Heart left ventricle (tissue), 16 donors: ENCODE results near the gene NASP. TPM values are rescaled to one million over a fixed set of nuclear protein-coding genes. Genes with fewer than 3 reads are reported as not detected.

Source experiments
- ATAC-seq, 4 donors: fragments of 200-7000 bp; cut with Tn5 transposase; one replicate each; pipeline ENCODE4 v1.9.1; 2020 to 2022; ENCODE audit warnings: moderate library complexity in 4 of 4, mild to moderate bottlenecking in 3 of 4, moderate number of reproducible peaks in 1 of 4
- DNase-seq, 5 donors: peaks; one replicate each; pipeline ENCODE4 v3.0.0-alpha.2; 2020
- H3K27ac ChIP-seq, 12 donors: fragments of 200-600 bp; sonication (generic) in 4 of 12; one replicate each; pipeline versions ENCODE4 v1.5.0 to v1.8.0; 2016 to 2022; ENCODE audit warnings: mild to moderate bottlenecking in 2 of 12
- H3K27me3 ChIP-seq, 9 donors: fragments of 200-600 bp; sonication (generic) in 2 of 9; one replicate each; pipeline versions ENCODE4 v1.5.1 to v1.8.0; 2016 to 2022; ENCODE audit warnings: mild to moderate bottlenecking in 3 of 9
- H3K36me3 ChIP-seq, 9 donors: fragments of 200-600 bp; sonication (generic) in 2 of 9; one replicate each; pipeline versions ENCODE4 v1.5.0 to v1.8.0; 2018 to 2022; ENCODE audit warnings: mild to moderate bottlenecking in 2 of 9
- H3K4me1 ChIP-seq, 12 donors: fragments of 200-600 bp; sonication (generic) in 4 of 12; one replicate each; pipeline versions ENCODE4 v1.5.0 to v1.8.0; 2016 to 2022; ENCODE audit warnings: mild to moderate bottlenecking in 3 of 12
- H3K4me3 ChIP-seq, 12 donors: fragments of 200-600 bp; sonication (generic) in 4 of 12; one replicate each; pipeline versions ENCODE4 v1.5.0 to v1.8.0; 2017 to 2022; ENCODE audit warnings: mild to moderate bottlenecking in 9 of 12, moderate library complexity in 4 of 12
- H3K9me3 ChIP-seq, 12 donors: fragments of 200-600 bp; sonication (generic) in 4 of 12; one replicate each; pipeline versions ENCODE4 v1.5.0 to v1.8.0; 2016 to 2022; ENCODE audit warnings: mild to moderate bottlenecking in 1 of 12
- CTCF ChIP-seq, 12 donors: fragments of 200-600 bp; sonication (generic) in 4 of 12; IDR thresholded peaks; one replicate each; pipeline versions ENCODE4 v1.5.0 to v1.8.0; 2018 to 2022; ENCODE audit warnings: antibody characterized with exemption in 12 of 12, mild to moderate bottlenecking in 5 of 12
- POLR2A ChIP-seq, 2 donors: fragments of 450-650 bp; IDR thresholded peaks; one replicate each; pipeline ENCODE4 v1.6.1; 2017; ENCODE audit warnings: antibody characterized with exemption in 2 of 2, mild to moderate bottlenecking in 2 of 2, moderate library complexity in 2 of 2
- WGBS, 4 donors: extraction: QIAGEN DNeasy Blood & Tissue Kit in 2 of 4; methylation state at CpG; one replicate each; pipeline versions ENCODE4 v1.1.5 to v1.1.7; 2013 to 2018; 5-methylcytosine and 5-hydroxymethylcytosine counted together
- intact Hi-C, 10 donors: fragments of 100-400 bp; cut with DNase I; formaldehyde crosslinking; loops; one replicate each; pipeline versions ENCODE4 v1.11.1 to v1.14.2; 2022
- polyA plus RNA-seq, 2 donors: library from polyadenylated mRNA; stranded (reverse); fragments of 200-250 nt; gene quantifications; one replicate each; pipeline ENCODE4 v1.2.3, GENCODE V29; 2013
- total RNA-seq, 9 donors: library from RNA; depleted of rRNA in 2 of 9; stranded (reverse); fragments of >200 nt in 2 of 9; fragmentation: NEBNext Ultra II Directional in 3 of 9; extraction: Animal tissue kit (Norgen Biotek cat#: 25700) in 3 of 9; gene quantifications; one replicate each; pipeline versions ENCODE4 v1.1.0 to v1.2.4, GENCODE V29; 2016 to 2023
- donor health status: ischemic (EF 13 %, LVEDD 7.1; RV severe dilation, severe dysfunction).
- donor health status: healthy with polysubstance abuse.
- donor health status: DM: no; HTN: yes; CAD: no.
- donor health status: DM: no; HTN: no; CAD: no.
- donor health status: ischemic (EF 25% LVEDD 6.9; RV normal size, moderate dysfunction).
- donor health status: ischemic (EF 25% LVEDD 5.7; RV mildly dilated, moderate dysfunction).
- donor health status: healthy.
- donor health status: DM: yes; HTN: yes; CAD: no.
- donor health status: ischemic (EF 35%, LVEDD 5.7; RV mildly dilated, moderate dysfunction).
- donor health status: nonischemic (EF 11% LVEDD 7.7; RV severe dilation, severe dysfunction).
- donor health status: DM: yes; HTN: yes; CAD: no.
- donor health status: PGD.
- donor health status: ischemic (EF 29% LVEDD 5.4; RV normal size, mild dysfunction).
- donor health status: nonischemic (EF 23%, LVEDD 6.1; RV moderate dilation, normal function).

NASP gene
- total and polyA plus RNA-seq, 11 donors = 24.5 to 86.6 (median 33.9) TPM

DNA sequence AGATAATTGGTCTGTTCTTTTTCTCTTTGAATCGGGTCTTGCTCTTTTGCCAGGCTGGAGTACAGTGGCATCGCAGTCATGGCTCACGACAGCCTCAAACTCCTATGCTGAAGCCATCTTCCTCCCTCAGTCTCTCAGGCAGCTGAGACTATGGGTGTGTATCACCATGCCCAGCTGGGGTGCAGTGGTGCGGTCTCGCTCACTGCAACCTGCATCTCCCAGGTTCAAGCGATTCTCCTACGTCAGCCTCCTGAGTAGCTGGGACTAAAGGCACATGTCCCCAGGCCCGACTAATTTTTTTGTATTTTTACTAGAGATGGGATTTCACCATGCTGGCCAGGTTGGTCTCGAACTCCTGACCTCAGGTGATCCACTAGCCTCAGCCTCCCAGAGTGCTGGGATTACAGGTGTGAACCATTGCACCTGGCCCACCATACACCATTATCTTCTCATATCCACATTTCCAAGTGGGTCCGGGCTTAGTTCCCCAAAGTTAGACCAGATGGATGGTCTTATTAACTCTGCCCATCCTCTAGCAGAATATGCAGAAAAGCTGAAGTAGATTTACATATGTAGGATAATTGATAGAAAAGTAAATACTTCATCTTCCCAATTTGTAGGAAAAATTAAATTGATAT, 26.9 kb downstream of the NASP start:
- TF ChIP-seq CTCF (IDR thresholded peaks at IDR 0.05) = no peak
- TF ChIP-seq POLR2A (IDR thresholded peaks at IDR 0.05) = no peak
- no peak overlapping the region for H3K4me3 ChIP-seq
- 97 to 98% (median 97%) methylated on average over 10 of the region's 10 CpGs for WGBS, 4 donors
- H3K27ac ChIP-seq = no peak overlapping the region
- ATAC-seq (no peak), DNase-seq (no peak)
- no peaks in the 10 kb centered on the region for H3K27me3 ChIP-seq
- no peaks in the 10 kb centered on the region for H3K9me3 ChIP-seq
- H3K4me1 ChIP-seq = peaks cover 0 to 33% (median 0%) of the 10 kb centered on the region in 12 donors
- intact Hi-C loops = no loop called here
- peaks cover 0 to 84% (median 76%) of the 10 kb centered on the region in 9 donors for H3K36me3 ChIP-seq

- Histone ChIP-seq H3K27ac (no peak overlapping the region), H3K27me3 (no peaks in the 10 kb centered on the region), H3K9me3 (no peaks in the 10 kb centered on the region), H3K36me3 (peaks cover 0 to 94% (median 78%) of the 10 kb centered on the region in 9 donors), H3K4me1 (peaks cover 0 to 13% (median 0%) of the 10 kb centered on the region in 12 donors), H3K4me3 (no peak overlapping the region)
- DNase-seq = no peak
- 82 to 88% (median 84%) methylated on average over 8 of the region's 8 CpGs for WGBS, 4 donors
- no peak for TF ChIP-seq CTCF (IDR thresholded peaks at IDR 0.05)
- no peak for TF ChIP-seq POLR2A (IDR thresholded peaks at IDR 0.05)
- intact Hi-C loops = no loop called here
- ATAC-seq = no peak
Observed at GRCh38 chr1:45612941-45613579, 29.2 kb downstream of the NASP start.

DNA sequence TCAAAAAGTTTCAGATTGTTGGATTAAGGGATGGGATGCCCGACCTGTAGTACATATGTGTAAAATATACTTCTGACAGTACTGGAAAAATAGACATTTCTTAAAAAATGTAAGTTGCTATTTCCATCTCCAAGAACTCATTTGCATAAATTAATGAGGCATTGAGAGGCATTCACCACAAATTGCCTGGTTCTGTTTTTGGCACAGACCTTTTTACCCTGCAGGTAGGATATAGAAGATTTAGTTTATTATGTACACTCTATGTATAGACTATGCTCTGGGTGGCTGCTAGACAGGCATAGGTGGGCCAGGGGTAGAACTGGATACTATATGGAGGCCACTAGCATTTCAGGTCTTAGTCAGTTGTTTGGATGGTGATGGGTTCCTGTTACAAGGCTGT, 32.0 kb downstream of the NASP start:
- WGBS, 4 donors = 88 to 96% (median 93%) methylated on average over 1 of the region's 1 CpG
- ATAC-seq (no peak), DNase-seq (no peak)
- intact Hi-C loops = no loop called here
- H3K4me1 ChIP-seq = peaks cover 0 to 22% (median 3%) of the 10 kb centered on the region in 12 donors
- no peaks in the 10 kb centered on the region for H3K9me3 ChIP-seq
- H3K4me3 ChIP-seq = no peak overlapping the region
- no peaks in the 10 kb centered on the region for H3K27me3 ChIP-seq
- no peak overlapping the region for H3K27ac ChIP-seq
- H3K36me3 ChIP-seq = peaks cover 0 to 96% (median 74%) of the 10 kb centered on the region in 9 donors
- no peak for TF ChIP-seq POLR2A (IDR thresholded peaks at IDR 0.05)

DNA sequence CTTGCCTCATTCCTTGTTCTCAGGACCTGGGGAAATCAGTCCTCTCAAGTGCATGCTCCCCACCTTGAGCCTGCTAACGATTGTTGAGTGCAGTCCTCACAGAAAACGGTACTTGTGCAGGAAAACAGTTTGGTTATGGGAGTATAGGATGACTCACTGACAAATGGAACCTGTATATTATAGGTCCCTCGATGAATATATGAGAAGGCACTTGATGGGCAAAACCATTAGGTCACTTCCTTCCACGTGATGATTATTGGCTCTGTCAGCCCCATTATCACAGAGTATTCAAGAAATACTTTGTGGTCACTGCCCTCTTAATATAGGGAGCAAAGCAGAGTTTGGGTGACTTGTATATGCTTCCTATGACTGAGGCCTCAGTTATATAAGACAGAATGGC, 33.8 kb downstream of the NASP start:
- ATAC-seq = no peak
- H3K27ac ChIP-seq = no peak overlapping the region
- intact Hi-C loops = no loop called here
- H3K4me3 ChIP-seq = no peak overlapping the region
- no peak for DNase-seq
- WGBS, 4 donors = 51 to 68% (median 60%) methylated on average over 4 of the region's 4 CpGs
- TF ChIP-seq CTCF (IDR thresholded peaks at IDR 0.05) (no peak), POLR2A (IDR thresholded peaks at IDR 0.05) (no peak)
- H3K36me3 ChIP-seq = peaks cover 0 to 89% (median 67%) of the 10 kb centered on the region in 9 donors
- H3K9me3 ChIP-seq = no peaks in the 10 kb centered on the region
- peaks cover 0 to 39% (median 14%) of the 10 kb centered on the region in 12 donors for H3K4me1 ChIP-seq
- no peaks in the 10 kb centered on the region for H3K27me3 ChIP-seq
